Measurements from ENCODE around the gene WWTR1. TPM values are rescaled to one million over a fixed set of nuclear protein-coding genes. Genes with fewer than 3 reads are reported as not detected.

WWTR1 gene
- total and polyA plus RNA-seq, 4 donors, result 93.5 to 225 (median 131) TPM

GRCh38 chr3:149563114-149563513 lies 94.7 kb downstream of the WWTR1 start:
- Histone ChIP-seq H3K27ac (ENCODE audit: low read depth in 1 of 2, low read length in 2 of 2) (no peak overlapping the region), H3K4me3 (ENCODE audit: low read length in 2 of 2) (no peak overlapping the region), H3K36me3 (ENCODE audit: control insufficient read depth in 1 of 2, insufficient read depth in 2 of 2, low read length in 1 of 2) (no peaks in the 10 kb centered on the region), H3K27me3 (ENCODE audit: control insufficient read depth in 1 of 2, insufficient read depth in 2 of 2, low read length in 1 of 2) (no peaks in the 10 kb centered on the region), H3K9me3 (ENCODE audit: control insufficient read depth, low read length) (no peaks in the 10 kb centered on the region), H3K4me1 (ENCODE audit: control insufficient read depth in 1 of 2, insufficient read depth in 2 of 2, low read length in 2 of 2) (peaks cover 4 to 8% of the 10 kb centered on the region in 2 donors)
- no peak for ATAC-seq (ENCODE audit: low FRiP score)
- 88 to 93% methylated on average over 5 of the region's 5 CpGs for WGBS, 2 donors
- intact Hi-C loops (cut with DNase I), result no loop called here
- DNase-seq, result no peak

- Histone ChIP-seq H3K36me3 (ENCODE audit: control insufficient read depth in 1 of 2, insufficient read depth in 2 of 2, low read length in 1 of 2) (no peaks in the 10 kb centered on the region), H3K4me3 (ENCODE audit: low read length in 2 of 2) (no peak overlapping the region), H3K27ac (ENCODE audit: low read depth in 1 of 2, low read length in 2 of 2) (no peak overlapping the region), H3K27me3 (ENCODE audit: control insufficient read depth in 1 of 2, insufficient read depth in 2 of 2, low read length in 1 of 2) (no peaks in the 10 kb centered on the region), H3K4me1 (ENCODE audit: control insufficient read depth in 1 of 2, insufficient read depth in 2 of 2, low read length in 2 of 2) (peaks cover 0 to 2% of the 10 kb centered on the region in 2 donors), H3K9me3 (ENCODE audit: control insufficient read depth, low read length) (no peaks in the 10 kb centered on the region)
- no peak for DNase-seq
- intact Hi-C loops (cut with DNase I), result no loop called here
- no peak for ATAC-seq (ENCODE audit: low FRiP score)
- 9 to 20% methylated on average over 4 of the region's 4 CpGs for WGBS, 2 donors
These were observed 97.2 kb downstream of the WWTR1 start for GRCh38 chr3:149560617-149561016.

- Histone ChIP-seq H3K4me3 (ENCODE audit: low read length in 2 of 2) (no peak overlapping the region), H3K36me3 (ENCODE audit: control insufficient read depth in 1 of 2, insufficient read depth in 2 of 2, low read length in 1 of 2) (no peaks in the 10 kb centered on the region), H3K27me3 (ENCODE audit: control insufficient read depth in 1 of 2, insufficient read depth in 2 of 2, low read length in 1 of 2) (no peaks in the 10 kb centered on the region), H3K9me3 (ENCODE audit: control insufficient read depth, low read length) (no peaks in the 10 kb centered on the region), H3K4me1 (ENCODE audit: control insufficient read depth in 1 of 2, insufficient read depth in 2 of 2, low read length in 2 of 2) (peaks cover 0 to 2% of the 10 kb centered on the region in 2 donors), H3K27ac (ENCODE audit: low read depth in 1 of 2, low read length in 2 of 2) (no peak overlapping the region)
- DNase-seq, result no peak
- no peak for ATAC-seq (ENCODE audit: low FRiP score)
- 67 to 82% methylated on average over 3 of the region's 3 CpGs for WGBS, 2 donors
- intact Hi-C loops (cut with DNase I), result no loop called here
These were observed 97.8 kb downstream of the WWTR1 start for GRCh38 chr3:149560001-149560400.

- Histone ChIP-seq H3K4me3 (ENCODE audit: low read length in 2 of 2) (no peak overlapping the region), H3K9me3 (ENCODE audit: control insufficient read depth, low read length) (no peaks in the 10 kb centered on the region), H3K27ac (ENCODE audit: low read depth in 1 of 2, low read length in 2 of 2) (no peak overlapping the region), H3K4me1 (ENCODE audit: control insufficient read depth in 1 of 2, insufficient read depth in 2 of 2, low read length in 2 of 2) (peaks cover 0 to 2% of the 10 kb centered on the region in 2 donors), H3K27me3 (ENCODE audit: control insufficient read depth in 1 of 2, insufficient read depth in 2 of 2, low read length in 1 of 2) (no peaks in the 10 kb centered on the region), H3K36me3 (ENCODE audit: control insufficient read depth in 1 of 2, insufficient read depth in 2 of 2, low read length in 1 of 2) (no peaks in the 10 kb centered on the region)
- DNase-seq (no peak), ATAC-seq (ENCODE audit: low FRiP score) (no peak)
- WGBS, 2 donors, result 73 to 78% methylated on average over 1 of the region's 1 CpG
- intact Hi-C loops (cut with DNase I), result no loop called here
These were observed 98.3 kb downstream of the WWTR1 start for GRCh38 chr3:149559525-149559924.

GRCh38 chr3:149555927-149556326 lies 101.9 kb downstream of the WWTR1 start:
- H3K27me3 ChIP-seq (ENCODE audit: control insufficient read depth in 1 of 2, insufficient read depth in 2 of 2, low read length in 1 of 2), result no peaks in the 10 kb centered on the region
- WGBS, 2 donors, result 9% methylated on average over 2 of the region's 2 CpGs
- peaks cover 0 to 4% of the 10 kb centered on the region in 2 donors for H3K4me1 ChIP-seq (ENCODE audit: control insufficient read depth in 1 of 2, insufficient read depth in 2 of 2, low read length in 2 of 2)
- H3K4me3 ChIP-seq (ENCODE audit: low read length in 2 of 2), result no peak overlapping the region
- no peaks in the 10 kb centered on the region for H3K9me3 ChIP-seq (ENCODE audit: control insufficient read depth, low read length)
- intact Hi-C loops (cut with DNase I), result no loop called here
- no peaks in the 10 kb centered on the region for H3K36me3 ChIP-seq (ENCODE audit: control insufficient read depth in 1 of 2, insufficient read depth in 2 of 2, low read length in 1 of 2)
- no peak overlapping the region for H3K27ac ChIP-seq (ENCODE audit: low read depth in 1 of 2, low read length in 2 of 2)
- no peak for DNase-seq
- ATAC-seq (ENCODE audit: low FRiP score), result peak; percentile 30

- Histone ChIP-seq H3K27me3 (ENCODE audit: control insufficient read depth in 1 of 2, insufficient read depth in 2 of 2, low read length in 1 of 2) (no peaks in the 10 kb centered on the region), H3K9me3 (ENCODE audit: control insufficient read depth, low read length) (no peaks in the 10 kb centered on the region), H3K36me3 (ENCODE audit: control insufficient read depth in 1 of 2, insufficient read depth in 2 of 2, low read length in 1 of 2) (no peaks in the 10 kb centered on the region), H3K4me1 (ENCODE audit: control insufficient read depth in 1 of 2, insufficient read depth in 2 of 2, low read length in 2 of 2) (peaks cover 0 to 4% of the 10 kb centered on the region in 2 donors), H3K4me3 (ENCODE audit: low read length in 2 of 2) (no peak overlapping the region), H3K27ac (ENCODE audit: low read depth in 1 of 2, low read length in 2 of 2) (no peak overlapping the region)
- intact Hi-C loops (cut with DNase I), result no loop called here
- WGBS, 2 donors, result 20 to 21% methylated on average over 4 of the region's 4 CpGs
- no peak for DNase-seq
- no peak for ATAC-seq (ENCODE audit: low FRiP score)
These were observed 103.0 kb downstream of the WWTR1 start for GRCh38 chr3:149554826-149555225.

GRCh38 chr3:149553781-149554451 lies 103.9 kb downstream of the WWTR1 start:
- ATAC-seq (ENCODE audit: low FRiP score) (peak; percentile 84), DNase-seq (peak in 1 of 2 donors; percentile 68)
- intact Hi-C loops (cut with DNase I), result no loop called here
- H3K27me3 ChIP-seq (ENCODE audit: control insufficient read depth in 1 of 2, insufficient read depth in 2 of 2, low read length in 1 of 2), result no peaks in the 10 kb centered on the region
- peak overlapping the region; percentile 79 to 86 for H3K27ac ChIP-seq (ENCODE audit: low read depth in 1 of 2, low read length in 2 of 2)
- H3K36me3 ChIP-seq (ENCODE audit: control insufficient read depth in 1 of 2, insufficient read depth in 2 of 2, low read length in 1 of 2), result no peaks in the 10 kb centered on the region
- H3K4me3 ChIP-seq (ENCODE audit: low read length in 2 of 2), result no peak overlapping the region
- H3K9me3 ChIP-seq (ENCODE audit: control insufficient read depth, low read length), result no peaks in the 10 kb centered on the region
- WGBS, 2 donors, result 4 to 5% methylated on average over 13 of the region's 13 CpGs
- peaks cover 0 to 4% of the 10 kb centered on the region in 2 donors for H3K4me1 ChIP-seq (ENCODE audit: control insufficient read depth in 1 of 2, insufficient read depth in 2 of 2, low read length in 2 of 2)

- H3K9me3 ChIP-seq (ENCODE audit: control insufficient read depth, low read length), result no peaks in the 10 kb centered on the region
- WGBS, 2 donors, result 53 to 62% methylated on average over 2 of the region's 2 CpGs
- intact Hi-C loops (cut with DNase I), result no loop called here
- H3K27me3 ChIP-seq (ENCODE audit: control insufficient read depth in 1 of 2, insufficient read depth in 2 of 2, low read length in 1 of 2), result no peaks in the 10 kb centered on the region
- DNase-seq, result no peak
- H3K4me3 ChIP-seq (ENCODE audit: low read length in 2 of 2), result no peak overlapping the region
- H3K36me3 ChIP-seq (ENCODE audit: control insufficient read depth in 1 of 2, insufficient read depth in 2 of 2, low read length in 1 of 2), result no peaks in the 10 kb centered on the region
- no peak for ATAC-seq (ENCODE audit: low FRiP score)
- H3K27ac ChIP-seq (ENCODE audit: low read depth in 1 of 2, low read length in 2 of 2), result peak overlapping the region in 1 of 2 donors; percentile 33
- H3K4me1 ChIP-seq (ENCODE audit: control insufficient read depth in 1 of 2, insufficient read depth in 2 of 2, low read length in 2 of 2), result peaks cover 4 to 5% of the 10 kb centered on the region in 2 donors
These were observed 105.1 kb downstream of the WWTR1 start for GRCh38 chr3:149552700-149553099.

GRCh38 chr3:149551500-149551899 lies 106.3 kb downstream of the WWTR1 start:
- H3K4me3 ChIP-seq (ENCODE audit: low read length in 2 of 2), result no peak overlapping the region
- H3K4me1 ChIP-seq (ENCODE audit: control insufficient read depth in 1 of 2, insufficient read depth in 2 of 2, low read length in 2 of 2), result peaks cover 4 to 5% of the 10 kb centered on the region in 2 donors
- no peaks in the 10 kb centered on the region for H3K27me3 ChIP-seq (ENCODE audit: control insufficient read depth in 1 of 2, insufficient read depth in 2 of 2, low read length in 1 of 2)
- H3K27ac ChIP-seq (ENCODE audit: low read depth in 1 of 2, low read length in 2 of 2), result no peak overlapping the region
- ATAC-seq (ENCODE audit: low FRiP score), result no peak
- H3K36me3 ChIP-seq (ENCODE audit: control insufficient read depth in 1 of 2, insufficient read depth in 2 of 2, low read length in 1 of 2), result no peaks in the 10 kb centered on the region
- intact Hi-C loops (cut with DNase I), result no loop called here
- H3K9me3 ChIP-seq (ENCODE audit: control insufficient read depth, low read length), result no peaks in the 10 kb centered on the region
- DNase-seq, result no peak

Measured in aorta (tissue), 5 donors.